SHP77 (cell line): Measurements from ENCODE around the gene CPXM2.

Source experiments
- DNase-seq, 2 experiments: peaks; one replicate each; lab custom pipeline; 2025; lab: John Stamatoyannopoulos, UW

CPXM2 gene

GRCh38 chr10:123772645-123773508 is 118.7 kb downstream of the CPXM2 start:
- DNase-seq: no peak

- no peak for DNase-seq
Measured at GRCh38 chr10:123771877-123772644, 119.5 kb downstream of the CPXM2 start.

- DNase-seq: no peak
Measured at GRCh38 chr10:123769647-123770046, 122.0 kb downstream of the CPXM2 start.

GRCh38 chr10:123766761-123767160 is 124.8 kb downstream of the CPXM2 start:
- no peak for DNase-seq

GRCh38 chr10:123766012-123766411 is 125.6 kb downstream of the CPXM2 start:
- no peak for DNase-seq

GRCh38 chr10:123761666-123762230 is 129.9 kb downstream of the CPXM2 start:
- DNase-seq: no peak

- no peak for DNase-seq
Measured at GRCh38 chr10:123761038-123761428, 130.6 kb downstream of the CPXM2 start.

GRCh38 chr10:123760356-123761037 is 131.1 kb downstream of the CPXM2 start:
- no peak for DNase-seq

- DNase-seq: no peak
Measured at GRCh38 chr10:123759501-123760031, 132.0 kb downstream of the CPXM2 start.

- no peak for DNase-seq
Measured at GRCh38 chr10:123759041-123759440, 132.6 kb downstream of the CPXM2 start.

GRCh38 chr10:123757853-123758252 is 133.8 kb downstream of the CPXM2 start:
- DNase-seq: no peak

GRCh38 chr10:123755061-123755460 is 136.5 kb downstream of the CPXM2 start:
- DNase-seq: no peak

GRCh38 chr10:123754123-123754522 is 137.5 kb downstream of the CPXM2 start:
- no peak for DNase-seq

- DNase-seq: no peak
Measured at GRCh38 chr10:123751342-123752134, 140.1 kb downstream of the CPXM2 start.

GRCh38 chr10:123750901-123751300 is 140.7 kb downstream of the CPXM2 start:
- no peak for DNase-seq

- no peak for DNase-seq
Measured at GRCh38 chr10:123748711-123749110, 142.9 kb downstream of the CPXM2 start.

- no peak for DNase-seq
Measured at GRCh38 chr10:123747426-123747825, 144.2 kb downstream of the CPXM2 start.

GRCh38 chr10:123746942-123747341 is 144.7 kb downstream of the CPXM2 start:
- DNase-seq: no peak

- no peak for DNase-seq
Measured at GRCh38 chr10:123746520-123746919, 145.1 kb downstream of the CPXM2 start.

GRCh38 chr10:123746061-123746460 is 145.5 kb downstream of the CPXM2 start:
- no peak for DNase-seq

GRCh38 chr10:123744224-123744536 is 147.4 kb downstream of the CPXM2 start:
- DNase-seq: no peak
